Mesendoderm (in vitro differentiated cells): Measurements from ENCODE around the gene SLC10A7.
A peak's percentile ranks its signal among the peaks of the same experiment; 100 is the strongest.

ENCODE experiments used
- DNase-seq: peaks from one replicate; pipeline ENCODE4 v3.0.0; 2013
- H2AK5ac ChIP-seq: 2 replicates; pipeline ENCODE4 v1.6.1; 2013; ENCODE audit warnings: low read length, inconsistent platforms
- H2BK120ac ChIP-seq: 2 replicates; pipeline ENCODE4 v1.6.1; 2013; ENCODE audit warnings: low read depth, mild to moderate bottlenecking, low read length, moderate library complexity, mixed read lengths
- H2BK15ac ChIP-seq: replicated peaks from 2 replicates; pipeline ENCODE4 v1.6.1; 2013; ENCODE audit warnings: low read depth, mild to moderate bottlenecking, moderate library complexity
- H2BK5ac ChIP-seq: 2 replicates; pipeline ENCODE4 v1.6.1; 2013; ENCODE audit warnings: low read length, inconsistent platforms
- H3K18ac ChIP-seq: 2 replicates; pipeline ENCODE4 v1.6.1; 2013; ENCODE audit warnings: mild to moderate bottlenecking, low read length, mixed read lengths
- H3K23ac ChIP-seq: one replicate; pipeline ENCODE4 v1.6.1; 2013; ENCODE audit warnings: low read length
- H3K27ac ChIP-seq: 2 replicates; pipeline ENCODE4 v1.5.1; 2013; ENCODE audit warnings: low read depth, mild to moderate bottlenecking, inconsistent platforms, low read length, moderate library complexity
- H3K27me3 ChIP-seq: 2 replicates; pipeline ENCODE4 v1.6.1; 2013; ENCODE audit warnings: low read length, control low read depth, mild to moderate bottlenecking, inconsistent platforms; ENCODE audit not compliant: insufficient read depth, poor library complexity
- H3K36me3 ChIP-seq: 2 replicates; pipeline ENCODE4 v1.6.1; 2013; ENCODE audit warnings: low read length, inconsistent platforms; ENCODE audit not compliant: control insufficient read depth, insufficient read depth
- H3K4ac ChIP-seq: one replicate; pipeline ENCODE4 v1.6.1; 2013; ENCODE audit warnings: low read depth, mild to moderate bottlenecking, low read length, moderate library complexity
- H3K4me1 ChIP-seq: 2 replicates; pipeline ENCODE4 v1.6.1; 2013; ENCODE audit warnings: low read depth, low read length, inconsistent platforms; ENCODE audit not compliant: control insufficient read depth
- H3K4me2 ChIP-seq: 2 replicates; pipeline ENCODE4 v1.6.1; 2013; ENCODE audit warnings: low read length
- H3K4me3 ChIP-seq: 2 replicates; pipeline ENCODE4 v1.5.1; 2013; ENCODE audit warnings: mild to moderate bottlenecking, low read length
- H3K56ac ChIP-seq: one replicate; pipeline ENCODE4 v1.6.1; 2013; ENCODE audit warnings: low read length
- H3K79me1 ChIP-seq: 2 replicates; pipeline ENCODE4 v1.6.1; 2013; ENCODE audit warnings: low read length, inconsistent platforms
- H3K79me2 ChIP-seq: 2 replicates; pipeline ENCODE4 v1.6.1; 2013; ENCODE audit warnings: mild to moderate bottlenecking, low read length; ENCODE audit not compliant: control insufficient read depth, insufficient read depth
- H3K9ac ChIP-seq: 2 replicates; pipeline ENCODE4 v1.6.1; 2013; ENCODE audit warnings: low read length, inconsistent platforms
- H4K5ac ChIP-seq: one replicate; pipeline ENCODE4 v1.6.1; 2013; ENCODE audit warnings: low read length
- H4K8ac ChIP-seq: one replicate; pipeline ENCODE4 v1.6.1; 2013; ENCODE audit warnings: low read depth, mild to moderate bottlenecking, control low read depth, low read length, moderate library complexity
- WGBS: extraction: QIAGEN DNeasy Blood & Tissue Kit; methylation state at CpG from one replicate; pipeline ENCODE4 v1.1.7; 2013; ENCODE audit warnings: low lambda C conversion rate, missing lambda C conversion rate; ENCODE audit not compliant: insufficient coverage; ENCODE audit errors: extremely low coverage; 5-methylcytosine and 5-hydroxymethylcytosine counted together

The SLC10A7 gene

DNA sequence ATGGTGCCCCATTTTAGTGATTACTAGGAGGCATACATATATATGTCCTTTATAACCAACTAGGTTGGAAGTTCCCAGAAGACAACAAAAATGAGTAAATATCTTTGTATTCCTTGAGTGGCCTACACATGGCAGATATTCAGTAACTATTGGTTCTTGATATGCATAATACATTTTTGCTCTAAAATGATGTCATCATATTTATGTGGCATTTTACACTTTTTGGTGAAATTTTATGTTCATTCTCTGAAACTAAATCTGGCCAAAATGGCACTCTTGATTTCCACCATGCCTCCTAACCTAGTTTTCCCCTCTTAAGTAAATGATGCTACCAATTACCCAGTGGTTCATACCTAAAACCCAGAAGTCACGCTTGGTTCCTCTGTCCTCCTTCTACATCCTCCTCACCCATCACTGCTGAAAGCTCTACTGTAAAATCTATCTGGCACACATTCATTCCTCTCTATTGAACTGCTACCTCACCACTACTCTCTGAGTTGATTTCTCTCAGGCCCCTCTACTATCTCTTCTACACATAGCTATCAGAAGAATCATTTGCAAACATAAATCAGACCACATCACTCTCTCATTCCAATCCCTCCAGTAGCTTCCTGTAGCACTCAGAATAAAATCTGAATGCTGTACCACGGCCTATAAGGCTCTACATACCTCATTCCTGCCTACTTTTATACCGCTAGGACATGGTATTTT is 13.4 kb downstream of the SLC10A7 start:
- Histone ChIP-seq H3K27me3 (no peaks in the 10 kb centered on the region), H3K56ac (no peak overlapping the region), H2BK120ac (no peak overlapping the region), H3K4me1 (peaks cover 2% of the 10 kb centered on the region), H3K23ac (no peak overlapping the region), H2BK5ac (no peak overlapping the region), H3K27ac (no peak overlapping the region), H3K4me2 (no peak overlapping the region), H3K18ac (no peak overlapping the region), H4K8ac (no peak overlapping the region), H2BK15ac (no peak overlapping the region), H3K9ac (no peak overlapping the region), H2AK5ac (no peak overlapping the region), H3K79me2 (no peaks in the 10 kb centered on the region), H3K4me3 (no peak overlapping the region), H3K36me3 (no peaks in the 10 kb centered on the region), H3K4ac (no peak overlapping the region), H4K5ac (no peak overlapping the region), H3K79me1 (no peaks in the 10 kb centered on the region)
- WGBS = no CpG with 5 or more reads among the region's 3 CpGs
- no peak for DNase-seq

DNA sequence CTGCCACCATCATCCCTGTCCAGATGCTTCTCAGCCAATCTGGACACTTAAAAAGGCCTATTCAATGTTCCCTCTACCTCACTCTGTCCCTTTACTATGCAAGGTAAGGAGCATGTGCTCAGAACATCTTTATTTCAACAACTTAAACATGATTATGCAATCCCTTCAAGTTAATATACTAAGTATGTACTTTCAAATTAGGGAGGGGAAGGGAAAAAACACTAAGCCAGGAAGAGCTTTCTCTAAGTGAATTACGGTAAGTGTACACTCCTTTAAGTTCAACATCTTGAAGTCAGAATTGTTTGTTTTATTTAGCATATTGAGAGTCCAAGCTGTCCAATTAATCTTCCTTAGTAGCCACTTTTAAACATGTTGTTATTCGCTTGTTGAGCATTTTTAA is 14.1 kb downstream of the SLC10A7 start:
- no peaks in the 10 kb centered on the region for H3K27me3 ChIP-seq
- no peak overlapping the region for H3K27ac ChIP-seq
- no peaks in the 10 kb centered on the region for H3K79me1 ChIP-seq
- H3K4me3 ChIP-seq = no peak overlapping the region
- no peak overlapping the region for H2BK5ac ChIP-seq
- no CpG with 5 or more reads among the region's 2 CpGs for WGBS
- no peak overlapping the region for H3K23ac ChIP-seq
- no peak overlapping the region for H2BK15ac ChIP-seq
- DNase-seq = no peak
- no peak overlapping the region for H3K4me2 ChIP-seq
- H4K5ac ChIP-seq = no peak overlapping the region
- H3K56ac ChIP-seq = no peak overlapping the region
- H3K79me2 ChIP-seq = no peaks in the 10 kb centered on the region
- H3K4ac ChIP-seq = no peak overlapping the region
- H3K36me3 ChIP-seq = no peaks in the 10 kb centered on the region
- peaks cover 2% of the 10 kb centered on the region for H3K4me1 ChIP-seq
- no peak overlapping the region for H3K18ac ChIP-seq
- no peak overlapping the region for H2BK120ac ChIP-seq
- no peak overlapping the region for H4K8ac ChIP-seq
- no peak overlapping the region for H3K9ac ChIP-seq
- no peak overlapping the region for H2AK5ac ChIP-seq

DNA sequence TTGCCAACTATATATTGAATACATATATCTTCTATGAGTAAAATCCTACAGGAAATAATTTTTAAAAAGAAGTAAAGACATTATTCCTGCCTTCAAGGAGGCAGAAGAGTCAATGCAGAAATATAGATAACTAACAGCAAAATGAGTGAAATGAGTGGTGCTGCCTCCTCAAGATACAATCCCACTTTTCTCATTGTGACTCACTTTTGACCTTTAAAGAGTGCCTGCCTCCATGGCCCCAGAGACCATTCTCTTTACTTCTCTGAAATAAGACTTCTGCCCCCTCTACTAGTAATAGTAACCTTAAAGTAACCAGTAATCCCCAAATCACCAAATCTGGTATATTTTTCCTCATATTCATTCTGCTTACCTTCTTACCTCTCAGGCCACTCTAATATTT is 15.5 kb downstream of the SLC10A7 start:
- Histone ChIP-seq H3K23ac (no peak overlapping the region), H3K27ac (no peak overlapping the region)

DNA sequence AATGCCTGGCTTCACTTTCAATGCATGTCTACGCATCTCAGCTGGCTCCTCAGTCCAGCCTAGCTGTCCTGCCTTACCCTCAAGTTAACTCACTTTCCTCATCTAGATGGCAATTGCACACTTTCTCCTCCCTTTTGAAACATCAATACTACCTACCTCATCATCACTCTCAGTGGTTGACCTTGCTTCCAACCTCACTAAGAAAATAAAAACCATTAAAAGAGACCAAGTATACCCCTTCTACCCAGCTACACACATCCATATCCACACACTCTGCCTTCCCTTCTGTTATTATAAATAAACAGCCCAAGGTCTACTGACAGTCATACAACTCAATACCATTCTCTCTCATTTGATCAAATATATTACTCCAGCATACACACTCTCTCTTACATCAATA is 21.5 kb downstream of the SLC10A7 start:
- Histone ChIP-seq H3K18ac (no peak overlapping the region), H3K4me3 (no peak overlapping the region), H3K79me1 (no peaks in the 10 kb centered on the region), H3K9ac (no peak overlapping the region), H2BK120ac (no peak overlapping the region), H3K23ac (no peak overlapping the region), H4K8ac (no peak overlapping the region), H3K27ac (no peak overlapping the region), H3K4ac (no peak overlapping the region), H3K4me2 (no peak overlapping the region), H3K79me2 (no peaks in the 10 kb centered on the region), H4K5ac (no peak overlapping the region), H3K27me3 (no peaks in the 10 kb centered on the region), H2BK15ac (no peak overlapping the region), H3K36me3 (no peaks in the 10 kb centered on the region), H3K4me1 (no peaks in the 10 kb centered on the region), H2BK5ac (no peak overlapping the region), H3K56ac (no peak overlapping the region), H2AK5ac (no peak overlapping the region)
- DNase-seq = no peak
- WGBS = no CpG with 5 or more reads among the region's 1 CpG

More for the DNA sequence above, 15.5 kb downstream of the SLC10A7 start:
- H3K36me3 ChIP-seq = no peaks in the 10 kb centered on the region
- H3K4me2 ChIP-seq = no peak overlapping the region
- DNase-seq = no peak
- no peaks in the 10 kb centered on the region for H3K79me1 ChIP-seq
- no peak overlapping the region for H4K8ac ChIP-seq
- H2BK5ac ChIP-seq = no peak overlapping the region
- no peak overlapping the region for H2AK5ac ChIP-seq
- no peak overlapping the region for H3K18ac ChIP-seq
- no peak overlapping the region for H3K56ac ChIP-seq
- no peak overlapping the region for H2BK120ac ChIP-seq
- no peak overlapping the region for H3K4ac ChIP-seq
- H3K9ac ChIP-seq = no peak overlapping the region
- H3K4me3 ChIP-seq = no peak overlapping the region
- H3K79me2 ChIP-seq = no peaks in the 10 kb centered on the region
- H3K4me1 ChIP-seq = peaks cover under 1% of the 10 kb centered on the region
- no peak overlapping the region for H4K5ac ChIP-seq
- H2BK15ac ChIP-seq = no peak overlapping the region
- no peaks in the 10 kb centered on the region for H3K27me3 ChIP-seq

DNA sequence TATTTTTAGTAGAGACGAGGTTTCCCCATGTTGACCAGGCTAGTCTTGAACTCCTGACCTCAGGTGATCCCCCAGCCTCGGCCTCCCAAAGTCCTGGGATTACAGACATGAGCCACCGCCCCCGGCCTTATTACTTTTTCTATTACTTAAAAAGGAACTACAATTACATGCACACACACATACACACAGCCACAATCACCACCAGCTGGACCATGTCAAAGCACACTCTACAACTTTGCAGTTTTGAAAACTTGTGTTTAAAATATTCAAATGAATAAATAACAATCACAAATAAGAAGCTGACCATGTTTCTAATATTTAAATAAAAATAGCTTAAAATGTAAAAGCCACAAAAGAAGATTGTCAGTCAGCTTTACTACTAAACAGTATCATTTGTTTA is 23.4 kb downstream of the SLC10A7 start:
- H2BK5ac ChIP-seq = no peak overlapping the region
- no peak overlapping the region for H3K18ac ChIP-seq
- no peaks in the 10 kb centered on the region for H3K79me1 ChIP-seq
- H2BK120ac ChIP-seq = no peak overlapping the region
- no peaks in the 10 kb centered on the region for H3K36me3 ChIP-seq
- H3K27me3 ChIP-seq = no peaks in the 10 kb centered on the region
- H3K9ac ChIP-seq = no peak overlapping the region
- no peaks in the 10 kb centered on the region for H3K79me2 ChIP-seq
- no peak overlapping the region for H3K27ac ChIP-seq
- H3K4me1 ChIP-seq = no peaks in the 10 kb centered on the region
- no peak overlapping the region for H2AK5ac ChIP-seq
- H3K4me3 ChIP-seq = no peak overlapping the region
- H3K4me2 ChIP-seq = no peak overlapping the region
- no peak overlapping the region for H4K8ac ChIP-seq
- H2BK15ac ChIP-seq = no peak overlapping the region
- H3K23ac ChIP-seq = no peak overlapping the region
- no CpG with 5 or more reads among the region's 4 CpGs for WGBS
- H4K5ac ChIP-seq = no peak overlapping the region
- no peak overlapping the region for H3K56ac ChIP-seq
- H3K4ac ChIP-seq = no peak overlapping the region
- DNase-seq = no peak

DNA sequence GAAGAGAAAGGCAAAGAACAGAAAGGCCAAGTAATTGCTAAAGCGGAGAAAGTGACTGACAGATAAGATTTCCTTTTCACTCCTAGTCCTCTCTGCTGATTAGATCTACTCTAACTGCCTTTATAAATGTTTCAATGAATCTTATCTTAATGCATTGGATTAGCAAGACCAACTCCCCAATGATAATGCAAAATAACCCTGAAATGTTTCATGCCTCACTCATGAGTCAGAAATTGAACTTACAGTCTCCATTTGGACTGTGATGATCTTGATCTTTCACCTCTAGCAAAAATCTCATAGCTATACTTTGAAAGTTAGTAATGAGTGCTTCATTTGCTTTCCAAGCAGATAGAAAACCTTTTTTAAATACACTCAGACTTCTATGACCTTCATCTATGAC is 26.5 kb downstream of the SLC10A7 start:
- no peak overlapping the region for H3K56ac ChIP-seq
- H3K27me3 ChIP-seq = no peaks in the 10 kb centered on the region
- H2BK15ac ChIP-seq = no peak overlapping the region
- no peak overlapping the region for H3K27ac ChIP-seq
- no peaks in the 10 kb centered on the region for H3K36me3 ChIP-seq
- WGBS = no CpG with 5 or more reads among the region's 1 CpG
- H2BK5ac ChIP-seq = no peak overlapping the region
- H3K4ac ChIP-seq = no peak overlapping the region
- no peak overlapping the region for H3K9ac ChIP-seq
- DNase-seq = peak; percentile 64
- no peak overlapping the region for H3K4me3 ChIP-seq
- H3K23ac ChIP-seq = no peak overlapping the region
- no peak overlapping the region for H4K8ac ChIP-seq
- no peaks in the 10 kb centered on the region for H3K79me2 ChIP-seq
- no peak overlapping the region for H2BK120ac ChIP-seq
- H2AK5ac ChIP-seq = no peak overlapping the region
- no peak overlapping the region for H4K5ac ChIP-seq
- no peaks in the 10 kb centered on the region for H3K79me1 ChIP-seq
- no peak overlapping the region for H3K18ac ChIP-seq
- H3K4me2 ChIP-seq = no peak overlapping the region
- H3K4me1 ChIP-seq = no peaks in the 10 kb centered on the region
